A549 (cell line): ENCODE data around the gene TEX35. TPM values are rescaled to one million over a fixed set of nuclear protein-coding genes. Genes with fewer than 3 reads are reported as not detected.

ENCODE experiments used
- ATAC-seq, 2 experiments: fragments of 200-7000 bp in 1 of 2; fragments of >200 bp in 1 of 2; cut with Nextera tagmentation in 1 of 2; cut with Tn5 transposase in 1 of 2; 3 replicates each; pipeline versions ENCODE4 v1.8.0 to v1.9.1; 2018 to 2020; ENCODE audit warnings: mild to moderate bottlenecking in 1 of 2, moderate library complexity in 1 of 2
- CTCF ChIA-PET: fragments of 300-600 bp; sonication (Branson Sonifier 250); formaldehyde crosslinking; extraction: SDS; loops from one replicate; lab custom pipeline; 2021; ENCODE audit warnings: antibody characterized with exemption, inconsistent platforms; lab: Yijun Ruan, JAX
- POLR2A ChIA-PET: fragments of 350-600 bp; formaldehyde crosslinking; extraction: SDS; loops from one replicate; lab custom pipeline; 2021; ENCODE audit warnings: antibody characterized with exemption, inconsistent platforms; lab: Yijun Ruan, JAX
- DNase-seq, 2 experiments: peaks; one replicate each; pipeline versions ENCODE4 v3.0.0 to v3.0.0-alpha.2; 2011 to 2016; ENCODE audit warnings: low read depth in 1 of 2, low spot score in 1 of 2
- FAIRE-seq: peaks from 2 replicates; lab custom pipeline; 2011; peaks lifted over from hg19 to GRCh38; lab: Jason Lieb, UNC
- H3K27ac ChIP-seq, 2 experiments: fragments of >200 bp; sonication (Bioruptor Twin); formaldehyde crosslinking; 3 replicates each; pipeline ENCODE4 v1.5.1; 2016 to 2017
- H3K4me1 ChIP-seq: fragments of >200 bp; sonication (Bioruptor Twin); formaldehyde crosslinking; 3 replicates; pipeline ENCODE4 v1.6.1; 2016
- H3K4me2 ChIP-seq: fragments of >200 bp; sonication (Bioruptor Twin); formaldehyde crosslinking; 3 replicates; pipeline ENCODE4 v1.6.1; 2016
- H3K4me3 ChIP-seq: fragments of >200 bp; sonication (Bioruptor Twin); formaldehyde crosslinking; 3 replicates; pipeline ENCODE4 v1.5.1; 2016
- H3K9me3 ChIP-seq: fragments of >200 bp; sonication (Bioruptor Twin); formaldehyde crosslinking; 3 replicates; pipeline ENCODE4 v1.6.1; 2016
- BHLHE40 ChIP-seq: IDR thresholded peaks from 2 replicates; pipeline ENCODE4 v1.6.1; 2012; ENCODE audit warnings: low read depth, low read length, inconsistent platforms
- CBX2 ChIP-seq: fragments of 200-600 bp; sonication (generic); IDR thresholded peaks from 2 replicates; pipeline ENCODE4 v1.6.1; 2016; ENCODE audit warnings: low read depth, mild to moderate bottlenecking, borderline replicate concordance
- CTCF ChIP-seq: fragments of >200 bp; sonication (Bioruptor Twin); formaldehyde crosslinking; IDR thresholded peaks from 3 replicates; pipeline ENCODE4 v1.5.1; 2016
- E2F6 ChIP-seq: IDR thresholded peaks from 2 replicates; pipeline ENCODE4 v1.6.1; 2012; ENCODE audit warnings: low read depth, borderline replicate concordance
- EHF ChIP-seq: fragments of 250-450 bp; sonication (Bioruptor Pico); IDR thresholded peaks from 2 replicates; pipeline ENCODE4 v1.5.0; 2020; ENCODE audit warnings: mild to moderate bottlenecking
- GATA3 ChIP-seq: IDR thresholded peaks from 2 replicates; pipeline ENCODE4 v1.6.1; 2012; ENCODE audit warnings: borderline replicate concordance
- HES2 ChIP-seq: fragments of >200 bp; sonication (Bioruptor Twin); formaldehyde crosslinking; IDR thresholded peaks from 2 replicates; pipeline ENCODE4 v1.6.1; 2016
- HEYL ChIP-seq: fragments of 250-450 bp; sonication (Bioruptor Pico); IDR thresholded peaks from 2 replicates; pipeline ENCODE4 v1.8.0; 2021; ENCODE audit warnings: mild to moderate bottlenecking, moderate library complexity
- HOXA7 ChIP-seq: fragments of 250-450 bp; sonication (Bioruptor Pico); IDR thresholded peaks from 2 replicates; pipeline ENCODE4 v1.5.0; 2020; ENCODE audit warnings: mild to moderate bottlenecking, moderate library complexity
- HOXB13 ChIP-seq: fragments of 250-450 bp; sonication (Bioruptor Pico); IDR thresholded peaks from 2 replicates; pipeline ENCODE4 v1.5.0; 2020; ENCODE audit warnings: low read depth, mild to moderate bottlenecking, moderate library complexity
- JUN ChIP-seq, 2 experiments: fragments of >200 bp; sonication (Bioruptor Twin); formaldehyde crosslinking; IDR thresholded peaks; 2 replicates in 1 of 2; 3 replicates in 1 of 2; pipeline ENCODE4 v1.6.1; 2016 to 2017
- MAX ChIP-seq: IDR thresholded peaks from 2 replicates; pipeline ENCODE4 v1.6.1; 2012
- MAZ ChIP-seq: fragments of 150-350 bp; IDR thresholded peaks from 2 replicates; pipeline ENCODE4 v1.6.1; 2014; ENCODE audit warnings: antibody characterized with exemption, low read depth, low read length, borderline replicate concordance
- NFE2L2 ChIP-seq: fragments of 150-350 bp; conservative IDR thresholded peaks from 2 replicates; pipeline ENCODE4 v1.6.1; 2014; ENCODE audit warnings: low read length
- NR3C1 ChIP-seq: fragments of >200 bp; sonication (Bioruptor Twin); formaldehyde crosslinking; IDR thresholded peaks from 3 replicates; pipeline ENCODE4 v1.6.1; 2017
- RAD21 ChIP-seq, 2 experiments: fragments of >200 bp in 1 of 2; sonication (Bioruptor Twin) in 1 of 2; formaldehyde crosslinking in 1 of 2; IDR thresholded peaks in 1 of 2; conservative IDR thresholded peaks in 1 of 2; 2 replicates in 1 of 2; 3 replicates in 1 of 2; pipeline ENCODE4 v1.6.1; 2012 to 2018; ENCODE audit warnings: inconsistent platforms in 1 of 2
- RARB ChIP-seq: fragments of 250-450 bp; sonication (Bioruptor Pico); IDR thresholded peaks from 2 replicates; pipeline ENCODE4 v1.8.0; 2021; ENCODE audit warnings: mild to moderate bottlenecking, moderate library complexity
- REST ChIP-seq: fragments of 200-600 bp; sonication (generic); IDR thresholded peaks from 2 replicates; pipeline ENCODE4 v1.6.1; 2016; ENCODE audit warnings: antibody characterized with exemption, mild to moderate bottlenecking, moderate library complexity
- SMC3 ChIP-seq: fragments of >200 bp; sonication (Bioruptor Twin); formaldehyde crosslinking; IDR thresholded peaks from 3 replicates; pipeline ENCODE4 v1.6.1; 2018; ENCODE audit warnings: inconsistent platforms
- SREBF2 ChIP-seq: fragments of 450-650 bp; IDR thresholded peaks from 2 replicates; pipeline ENCODE4 v1.6.1; 2014; ENCODE audit warnings: mild to moderate bottlenecking, moderate library complexity
- TP53 ChIP-seq: fragments of 250-450 bp; sonication (Bioruptor Pico); IDR thresholded peaks from 2 replicates; pipeline ENCODE4 v1.5.0; 2021; ENCODE audit warnings: mild to moderate bottlenecking, moderate library complexity
- USF2 ChIP-seq: fragments of 450-650 bp; IDR thresholded peaks from 2 replicates; pipeline ENCODE4 v1.6.1; 2014; ENCODE audit warnings: antibody characterized with exemption
- WGBS: methylation state at CpG from one replicate; pipeline ENCODE4 v1.1.6; 2017; ENCODE audit errors: missing lambda C conversion rate; 5-methylcytosine and 5-hydroxymethylcytosine counted together
- polyA plus RNA-seq, 4 experiments: library from polyadenylated mRNA; depleted of rRNA in 3 of 4; stranded (reverse); fragments of >200 nt; fragmentation: RNase III in 1 of 4; extraction: RNeasy Plus Mini Kit Qiagen cat#74134 plus additional on column Dnase treatment in 1 of 4; gene quantifications; 2 replicates in 3 of 4; 3 replicates in 1 of 4; pipeline ENCODE4 v1.2.3, GENCODE V29; 2011 to 2017

TEX35 gene
- polyA plus RNA-seq, 2 of the 4 experiments (the other 2 are of a cell fraction) = not detected

- TF ChIP-seq BHLHE40 = no peak
- TF ChIP-seq EHF (CRISPR knock-in tag) = no peak
- no peak for TF ChIP-seq NR3C1
- TF ChIP-seq HES2 = no peak
- TF ChIP-seq REST = no peak
- TF ChIP-seq RARB (CRISPR knock-in tag) = no peak
- TF ChIP-seq USF2 = no peak
- no peak for TF ChIP-seq MAZ
- TF ChIP-seq NFE2L2 = no peak
- TF ChIP-seq E2F6 = no peak
- no peak for TF ChIP-seq HEYL
- no peak for TF ChIP-seq HOXB13 (CRISPR knock-in tag)
- ChIA-PET CTCF (interaction anchor here (0.5 to 18.9 kb wide), 33 partner anchors 10 to 838 kb away, joined by 3 to 352 read pairs (median 4); partner anchors contain the start of genes SOAT1 and TOR3A), POLR2A (no interaction called here)
- H3K4me1 ChIP-seq = peaks cover 24% of the 10 kb centered on the region
- ATAC-seq (peak in 1 of 2 experiments; percentile 36; a peak in 3 of 6 replicates), DNase-seq (no peak), FAIRE-seq (no peak)
- peak overlapping the region; percentile 56 for H3K4me2 ChIP-seq
- H3K9me3 ChIP-seq = no peaks in the 10 kb centered on the region
- H3K27ac ChIP-seq = peak overlapping the region in 1 of 2 experiments; percentile 12; a peak in 3 of 6 replicates
- H3K4me3 ChIP-seq = no peak overlapping the region
- WGBS = 58% methylated on average over 10 of the region's 10 CpGs
Observed at GRCh38 chr1:178531887-178532286, 19.0 kb downstream of the TEX35 start.

- Histone ChIP-seq H3K27ac (peak overlapping the region; percentile 27 to 68; a peak in 4 of 6 replicates), H3K4me3 (no peak overlapping the region), H3K9me3 (no peaks in the 10 kb centered on the region), H3K4me1 (peaks cover 29% of the 10 kb centered on the region), H3K4me2 (peak overlapping the region; percentile 56)
- CTCF ChIA-PET = interaction anchor here (0.5 to 18.9 kb wide), 38 partner anchors 10 to 838 kb away, joined by 3 to 352 read pairs (median 4); partner anchors contain the start of genes SOAT1 and TOR3A
- 15% methylated on average over 13 of the region's 13 CpGs for WGBS
- DNase-seq = peak; percentile 80 to 94
- FAIRE-seq = peak; percentile 7
- TF ChIP-seq SMC3 = peak; percentile 87
- TF ChIP-seq TP53 = no peak
- TF ChIP-seq JUN (IDR thresholded peaks at IDR 0.05) = no peak
- TF ChIP-seq MAX = peak; percentile 69
- no peak for TF ChIP-seq HOXA7 (CRISPR knock-in tag)
- TF ChIP-seq SREBF2 = no peak
- peak; percentile 92 for TF ChIP-seq CTCF
- no peak for TF ChIP-seq USF2
- no peak for TF ChIP-seq HES2
- TF ChIP-seq RAD21 (conservative IDR thresholded peaks at IDR 0.05 in 1 of 2, IDR thresholded peaks at IDR 0.05 in 1 of 2) = peak; percentile 92 to 96
- no peak for TF ChIP-seq CBX2
- no peak for TF ChIP-seq GATA3
- TF ChIP-seq EHF (CRISPR knock-in tag) = no peak
- ATAC-seq = peak; percentile 71 to 90
- POLR2A ChIA-PET = no interaction called here
Observed at GRCh38 chr1:178532392-178532791, 19.5 kb downstream of the TEX35 start.
